GM18873 (cell line): ENCODE data around the gene NAA38.
"Not testable (repeated sequence)": the region's sequence is repeated elsewhere in the genome, so short reads cannot be mapped to it uniquely, and the experiment has no call there.

Source experiments
- ATAC-seq: cut with Tn5 transposase; IDR thresholded peaks from one replicate; pipeline ENCODE4 v1.9.1; 2021; ENCODE audit warnings: mild to moderate bottlenecking, moderate library complexity, moderate number of reproducible peaks; ENCODE audit not compliant: unreplicated experiment, low FRiP score

NAA38 gene

GRCh38 chr17:7882629-7883028, 25.3 kb upstream of the NAA38 start:
- ATAC-seq, result no peak

- ATAC-seq, result no peak
Measured at GRCh38 chr17:7882068-7882467, 24.7 kb upstream of the NAA38 start.

- no peak for ATAC-seq
Measured at GRCh38 chr17:7881276-7882054, 24.1 kb upstream of the NAA38 start.

GRCh38 chr17:7880076-7880868, 22.9 kb upstream of the NAA38 start:
- no peak for ATAC-seq

- ATAC-seq, result no peak
Measured at GRCh38 chr17:7878234-7878633, 20.9 kb upstream of the NAA38 start.

- no peak for ATAC-seq
Measured at GRCh38 chr17:7875804-7876370, 18.5 kb upstream of the NAA38 start.

GRCh38 chr17:7873051-7873450, 15.7 kb upstream of the NAA38 start:
- no peak for ATAC-seq

GRCh38 chr17:7867881-7868329, 10.5 kb upstream of the NAA38 start:
- no peak for ATAC-seq

- no peak for ATAC-seq
Measured at GRCh38 chr17:7864995-7865650, 7.8 kb upstream of the NAA38 start.

GRCh38 chr17:7864384-7864783, 7.0 kb upstream of the NAA38 start:
- ATAC-seq, result not testable (repeated sequence)

GRCh38 chr17:7862692-7863437, 5.5 kb upstream of the NAA38 start:
- ATAC-seq, result no peak

- ATAC-seq, result no peak
Measured at GRCh38 chr17:7859028-7859427, 1.7 kb upstream of the NAA38 start.

- ATAC-seq, result no peak
Measured at GRCh38 chr17:7858522-7858810, 1.1 kb upstream of the NAA38 start.

GRCh38 chr17:7857713-7858521, 558 bp upstream of the NAA38 start, which contains the start of gene CYB5D1:
Gene CYB5D1, plus strand, starts transcription at chr17:7858003. Its CDS starts 132 bp downstream, at chr17:7858135.
- peak; percentile 29 for ATAC-seq

GRCh38 chr17:7856011-7856810, 1.1 kb downstream of the NAA38 start:
- no peak for ATAC-seq

- no peak for ATAC-seq
Measured at GRCh38 chr17:7855660-7856010, 1.7 kb downstream of the NAA38 start.

- ATAC-seq, result no peak
Measured at GRCh38 chr17:7854851-7855659, 2.3 kb downstream of the NAA38 start, which contains the start of gene TMEM88. Gene TMEM88, plus strand, starts transcription at chr17:7855066. Its CDS starts 9 bp downstream, at chr17:7855075.
